Panc1 (cell line): ENCODE measurements around the gene MAST1.

Experiments
- CTCF ChIP-seq: fragments of 450-650 bp; IDR thresholded peaks from 2 replicates; pipeline ENCODE4 v1.5.1; 2017; ENCODE audit warnings: mild to moderate bottlenecking
- POLR2AphosphoS5 ChIP-seq: IDR thresholded peaks from 2 replicates; pipeline ENCODE4 v1.6.1; 2012; ENCODE audit warnings: mild to moderate bottlenecking, low read depth, low read length, moderate library complexity

GRCh38 chr19:12907166-12907565 is 68.9 kb downstream of the MAST1 start:
- TF ChIP-seq CTCF = no peak
- TF ChIP-seq POLR2AphosphoS5 = no peak
